ENCODE data around the gene SLC34A3.

SLC34A3 gene

GRCh38 chr9:137198051-137198901 is 32.4 kb upstream of the SLC34A3 start:
- DNase-seq, result no peak

- no peak for DNase-seq
These were observed 31.8 kb upstream of the SLC34A3 start for GRCh38 chr9:137198902-137199283.

GRCh38 chr9:137199411-137200121 is 31.1 kb upstream of the SLC34A3 start:
- DNase-seq, result no peak

GRCh38 chr9:137200311-137201204 is 30.1 kb upstream of the SLC34A3 start, which contains the start of gene TPRN:
Gene TPRN, minus strand, starts transcription at chr9:137200741. Its CDS starts 30 bp downstream, at chr9:137200711.
- peak; percentile 98 for DNase-seq

- no peak for DNase-seq
These were observed 29.4 kb upstream of the SLC34A3 start for GRCh38 chr9:137201205-137201868.

GRCh38 chr9:137202966-137203365 is 27.7 kb upstream of the SLC34A3 start:
- no peak for DNase-seq

DNA sequence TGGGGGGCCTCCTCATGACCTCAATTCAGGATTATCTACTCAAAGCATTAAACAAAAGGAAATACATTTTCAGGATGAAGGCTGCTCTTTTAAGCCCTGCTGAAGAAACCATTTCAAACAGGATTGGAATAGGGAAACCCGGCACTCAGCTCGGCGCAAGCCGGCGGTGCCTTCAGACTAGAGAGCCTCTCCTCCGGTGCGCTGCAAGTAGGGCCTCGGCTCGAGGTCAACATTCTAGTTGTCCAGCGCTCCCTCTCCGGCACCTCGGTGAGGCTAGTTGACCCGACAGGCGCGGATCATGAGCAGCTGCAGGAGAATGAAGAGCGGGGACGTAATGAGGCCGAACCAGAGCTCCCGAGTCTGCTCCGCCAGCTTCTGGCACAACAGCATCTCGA is 26.0 kb upstream of the SLC34A3 start:
- no peak for DNase-seq

DNA sequence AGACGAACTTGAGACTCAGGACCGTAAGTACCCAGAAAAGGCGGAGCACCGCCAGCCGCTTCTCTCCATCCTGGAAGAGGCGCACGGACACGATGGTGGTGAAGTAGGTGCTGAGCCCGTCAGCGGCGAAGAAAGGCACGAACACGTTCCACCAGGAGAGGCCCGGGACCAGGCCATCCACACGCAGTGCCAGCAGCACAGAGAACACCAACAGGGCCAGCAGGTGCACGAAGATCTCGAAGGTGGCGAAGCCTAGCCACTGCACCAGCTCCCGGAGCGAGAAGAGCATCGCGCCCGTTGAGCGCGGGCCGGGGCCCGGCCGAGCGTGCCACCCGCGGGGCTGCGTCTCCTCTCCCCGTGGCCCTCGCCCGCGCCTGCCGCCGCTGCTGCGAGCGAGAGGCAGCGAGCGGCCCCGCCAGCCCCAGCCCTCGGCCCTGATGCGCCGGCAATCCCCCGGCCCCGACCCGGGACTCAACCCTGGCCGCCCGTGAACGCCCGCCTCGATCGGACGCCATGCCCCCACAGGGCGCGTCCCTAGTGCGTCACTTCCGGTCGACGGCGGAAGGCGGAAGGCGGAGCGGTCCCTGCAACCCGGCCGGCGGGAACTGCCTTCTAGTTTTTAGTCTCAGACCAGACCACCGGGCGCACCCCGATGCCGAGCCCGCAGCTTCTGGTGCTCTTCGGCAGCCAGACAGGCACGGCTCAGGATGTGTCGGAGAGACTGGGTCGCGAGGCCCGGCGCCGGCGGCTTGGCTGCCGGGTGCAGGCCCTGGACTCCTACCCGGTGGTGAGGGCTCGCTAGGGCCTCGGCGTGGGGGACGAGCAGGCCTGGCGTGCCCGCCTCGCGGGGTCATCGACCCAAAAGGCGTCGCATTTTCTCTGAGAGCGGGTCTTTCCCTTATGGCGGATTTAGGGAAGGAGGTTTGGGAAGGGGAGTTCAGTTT is 25.3 kb upstream of the SLC34A3 start, which contains the start of the genes NDOR1 and TMEM203:
Gene NDOR1 (plus strand): TSS at position 575 of the 944 bp plus-strand sequence. CDS start 78 bp downstream, at position 653.
Gene TMEM203 (minus strand): TSS at position 523 of the 944 bp plus-strand sequence. CDS start 234 bp downstream, at position 289.
- DNase-seq, result peak; percentile 69

DNA sequence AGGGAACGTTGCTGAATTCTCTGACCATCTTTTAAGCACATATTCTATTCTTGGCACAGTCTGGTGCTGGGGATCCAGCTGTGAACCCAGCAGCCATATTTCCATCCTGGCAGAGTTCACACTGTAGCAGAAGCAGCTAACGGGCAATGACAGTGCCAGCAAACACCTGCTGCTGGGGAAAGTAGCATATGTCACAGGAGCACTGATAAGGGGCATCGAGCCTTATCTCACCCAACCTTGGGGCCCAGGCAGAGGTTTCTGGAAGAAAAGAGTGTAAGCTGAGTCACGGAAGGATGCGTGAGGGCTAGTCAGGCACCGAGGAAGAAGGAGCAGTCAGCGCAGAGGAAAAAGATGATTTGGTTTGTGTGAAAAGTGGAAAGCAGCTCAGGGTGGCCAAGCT is 24.1 kb upstream of the SLC34A3 start:
- no peak for DNase-seq

- no peak for DNase-seq
These were observed 19.2 kb upstream of the SLC34A3 start for GRCh38 chr9:137211532-137211931.

- no peak for DNase-seq
These were observed 18.2 kb upstream of the SLC34A3 start for GRCh38 chr9:137212520-137212919.

GRCh38 chr9:137213160-137214060 is 17.3 kb upstream of the SLC34A3 start:
- peak; percentile 17 for DNase-seq

DNA sequence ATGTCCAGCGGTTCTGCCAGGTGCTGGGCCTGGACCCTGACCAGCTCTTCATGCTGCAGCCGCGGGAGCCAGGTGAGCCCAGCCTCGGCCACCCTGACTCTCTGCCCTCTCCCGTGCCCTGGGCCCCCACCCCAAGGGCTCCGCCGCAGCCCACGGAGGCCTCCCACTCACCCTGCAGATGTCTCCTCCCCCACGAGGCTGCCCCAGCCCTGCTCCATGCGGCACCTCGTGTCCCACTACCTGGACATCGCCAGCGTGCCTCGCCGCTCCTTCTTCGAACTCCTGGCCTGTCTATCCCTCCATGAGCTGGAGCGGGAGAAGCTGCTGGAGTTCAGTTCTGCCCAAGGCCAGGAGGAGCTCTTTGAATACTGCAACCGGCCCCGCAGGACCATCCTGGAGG is 16.1 kb upstream of the SLC34A3 start:
- DNase-seq, result no peak

DNA sequence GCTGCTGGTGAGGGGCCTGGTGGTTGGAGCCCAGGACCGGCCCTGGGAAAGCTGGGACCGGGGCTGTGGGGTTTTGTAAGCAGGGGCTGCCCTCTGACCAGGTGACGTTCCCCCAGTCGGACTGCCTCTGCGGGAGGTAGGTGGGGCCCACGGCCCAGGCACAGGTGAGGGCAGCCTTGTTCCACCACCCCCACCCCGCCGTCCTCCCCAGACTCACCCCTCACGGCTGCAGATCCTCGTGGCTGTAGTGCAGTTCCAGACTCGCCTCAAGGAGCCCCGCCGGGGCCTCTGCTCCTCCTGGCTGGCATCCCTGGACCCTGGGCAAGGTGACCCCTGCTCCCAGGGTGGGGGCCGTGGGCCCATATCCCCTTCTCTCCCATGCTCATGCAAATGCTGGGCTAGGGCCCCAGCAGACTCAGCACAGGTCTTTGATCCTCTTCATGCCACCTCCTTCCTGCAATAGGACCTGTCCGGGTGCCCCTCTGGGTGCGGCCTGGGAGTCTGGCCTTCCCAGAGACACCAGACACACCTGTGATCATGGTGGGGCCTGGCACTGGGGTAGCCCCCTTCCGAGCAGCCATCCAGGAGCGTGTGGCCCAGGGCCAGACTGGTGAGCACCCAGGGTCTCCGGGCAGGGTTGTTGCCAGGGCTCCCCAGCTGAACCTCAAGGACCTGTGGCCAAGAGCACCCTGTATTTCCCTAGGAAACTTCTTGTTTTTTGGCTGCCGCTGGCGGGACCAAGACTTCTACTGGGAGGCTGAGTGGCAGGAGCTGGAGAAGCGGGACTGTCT is 15.3 kb upstream of the SLC34A3 start:
- no peak for DNase-seq

GRCh38 chr9:137216188-137216965 is 14.3 kb upstream of the SLC34A3 start:
- DNase-seq, result no peak

DNA sequence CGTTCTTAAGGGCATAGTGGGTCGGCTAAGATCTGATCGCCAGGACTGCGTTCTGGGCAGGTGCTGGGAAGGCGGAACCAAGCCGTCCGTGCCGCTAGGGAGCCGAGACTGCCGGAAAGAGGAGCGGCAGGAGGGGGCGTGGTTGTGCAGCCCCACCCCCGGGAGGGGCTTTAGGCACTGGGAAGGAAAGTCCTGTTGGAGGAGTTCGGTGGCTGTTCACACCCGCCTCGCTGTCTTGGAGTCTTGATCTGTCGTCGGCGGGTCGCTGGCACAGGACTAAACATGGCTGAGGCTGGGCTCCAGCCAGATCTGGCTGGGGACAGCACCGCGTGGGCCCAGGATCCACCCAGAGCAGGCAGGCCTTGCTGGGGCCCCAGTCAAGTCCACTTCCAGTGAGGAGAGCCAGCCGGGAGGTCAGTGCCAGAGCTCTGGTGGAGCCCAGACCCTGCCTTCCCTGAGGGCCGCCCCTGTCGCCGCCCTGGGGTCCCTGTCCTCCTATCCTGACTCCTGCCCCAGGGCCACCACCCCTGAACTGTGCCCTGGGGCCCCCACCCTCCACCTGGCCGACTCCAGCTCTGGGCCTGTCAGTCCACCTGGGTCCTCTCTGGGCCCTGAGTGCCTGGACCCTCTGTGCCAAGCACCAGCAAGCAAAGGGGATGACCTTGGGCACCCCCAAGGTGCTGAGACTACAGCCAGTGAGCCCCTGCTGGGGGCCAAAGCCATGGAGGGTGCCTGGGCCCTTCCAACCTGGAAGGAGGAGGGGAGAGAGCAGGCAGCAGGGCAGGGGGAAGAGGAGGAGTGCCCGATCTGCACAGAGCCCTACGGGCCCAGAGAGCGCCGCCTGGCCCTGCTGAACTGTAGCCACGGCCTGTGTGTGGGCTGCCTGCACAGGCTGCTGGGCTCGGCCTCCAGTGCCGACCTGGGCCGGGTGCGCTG is 13.2 kb upstream of the SLC34A3 start:
- peak; percentile 65 for DNase-seq

- DNase-seq, result no peak
These were observed 12.4 kb upstream of the SLC34A3 start for GRCh38 chr9:137218212-137218753.

Data from NCI-H1105 (cell line).